Epithelial cell of proximal tubule (primary cell): ENCODE results near the gene WDR87. TPM values are rescaled to one million over a fixed set of nuclear protein-coding genes. Genes with fewer than 3 reads are reported as not detected.
A peak's percentile ranks its signal among the peaks of the same experiment; 100 is the strongest.

Experiments used
- DNase-seq: peaks from one replicate; pipeline ENCODE4 v3.0.0-alpha.2; 2011; ENCODE audit warnings: low read depth
- H3K4me3 ChIP-seq: 2 replicates; pipeline ENCODE4 v1.5.1; 2011; ENCODE audit warnings: low read depth, mild to moderate bottlenecking, low read length
- CTCF ChIP-seq: conservative IDR thresholded peaks from 2 replicates; pipeline ENCODE4 v1.5.1; 2012; ENCODE audit warnings: low read depth, mild to moderate bottlenecking, low read length
- total RNA-seq: library from RNA; depleted of rRNA; stranded (reverse); fragments of >200 nt; gene quantifications from 2 replicates; pipeline ENCODE4 v1.2.3, GENCODE V29; 2015

The WDR87 gene
- total RNA-seq, 1 donor from 2014 or later = not detected

GRCh38 chr19:37950471-37951175 lies 44.2 kb upstream of the WDR87 start:
- no peak overlapping the region for H3K4me3 ChIP-seq
- no peak for DNase-seq
- no peak for TF ChIP-seq CTCF

- TF ChIP-seq CTCF = no peak
- no peak for DNase-seq
- no peak overlapping the region for H3K4me3 ChIP-seq
Measured at GRCh38 chr19:37948362-37948761, 42.0 kb upstream of the WDR87 start.

- no peak for TF ChIP-seq CTCF
- no peak overlapping the region for H3K4me3 ChIP-seq
- DNase-seq = no peak
Measured at GRCh38 chr19:37947778-37948177, 41.4 kb upstream of the WDR87 start.

GRCh38 chr19:37946132-37946531 lies 39.7 kb upstream of the WDR87 start:
- H3K4me3 ChIP-seq = no peak overlapping the region
- no peak for DNase-seq
- no peak for TF ChIP-seq CTCF

- no peak for DNase-seq
- H3K4me3 ChIP-seq = no peak overlapping the region
- TF ChIP-seq CTCF = no peak
Measured at GRCh38 chr19:37943480-37943879, 37.1 kb upstream of the WDR87 start.

GRCh38 chr19:37942516-37942902 lies 36.1 kb upstream of the WDR87 start:
- TF ChIP-seq CTCF = no peak
- no peak for DNase-seq
- H3K4me3 ChIP-seq = no peak overlapping the region

- peak; percentile 56 for DNase-seq
- no peak for TF ChIP-seq CTCF
- no peak overlapping the region for H3K4me3 ChIP-seq
Measured at GRCh38 chr19:37941782-37942515, 35.6 kb upstream of the WDR87 start.
